ENCODE results near the gene DNAH9.

DNA sequence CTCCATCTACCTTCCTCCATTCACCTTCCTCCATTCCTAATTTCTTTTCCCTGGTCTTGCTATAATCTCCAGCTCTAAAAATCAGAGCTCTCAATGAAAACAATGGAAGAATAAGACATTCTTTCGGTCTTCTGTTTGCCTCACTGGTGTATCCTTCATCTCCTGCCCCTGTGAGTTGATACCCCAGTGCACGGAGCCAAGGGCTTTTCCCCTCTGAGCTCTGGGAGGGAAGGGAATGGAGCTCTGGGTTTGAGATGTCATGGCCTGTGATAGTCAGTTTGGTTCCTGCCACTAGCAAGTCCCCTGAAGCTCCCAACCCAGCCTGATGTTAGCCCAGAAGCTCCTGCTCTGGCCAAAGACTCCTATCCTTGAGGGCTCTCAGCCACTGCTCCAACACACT lies 36.6 kb upstream of the DNAH9 start:
- TF ChIP-seq CTCF (IDR thresholded peaks at IDR 0.05): no peak
- TF ChIP-seq POLR2A (IDR thresholded peaks at IDR 0.05): no peak
